Measurements from ENCODE around the gene MUC2. TPM values are rescaled to one million over a fixed set of nuclear protein-coding genes. Genes with fewer than 3 reads are reported as not detected.

Gene MUC2
- total and polyA plus RNA-seq, 2 of the 13 experiments (the other 11 are each of a cell fraction or from before 2014, with no cell fraction given) = not detected

- DNase-seq (ENCODE audit: low spot score) = no peak
- no TSS peak for BruUV-seq (replicated peaks)
- Histone ChIP-seq H3K4me2 (ENCODE audit: low read depth, low read length) (no peak overlapping the region), H2AFZ (ENCODE audit: low read length) (no peak overlapping the region), H3K36me3 (replicated peaks in 1 of 2; ENCODE audit: control insufficient read depth in 1 of 2, insufficient read depth in 2 of 2, low read length in 2 of 2) (no peaks in the 10 kb centered on the region), H3K79me2 (ENCODE audit: insufficient read depth, low read length) (no peaks in the 10 kb centered on the region), H3K27me3 (ENCODE audit: control insufficient read depth in 1 of 2, insufficient read depth in 2 of 2, low read length in 2 of 2) (peaks cover 19 to 82% of the 10 kb centered on the region in 2 experiments), H4K20me1 (ENCODE audit: insufficient read depth, low read length) (no peaks in the 10 kb centered on the region), H3K4me3 (replicated peaks in 1 of 3; ENCODE audit: insufficient read depth in 1 of 3, low read depth in 2 of 3, low read length in 3 of 3) (no peak overlapping the region), H3K9me3 (ENCODE audit: low read length) (no peaks in the 10 kb centered on the region), H3K9ac (ENCODE audit: insufficient read depth, low read depth, low read length) (no peak overlapping the region), H3K4me1 (ENCODE audit: insufficient read depth, low read length) (no peaks in the 10 kb centered on the region), H3K27ac (ENCODE audit: extremely low read length, insufficient read depth, low read length) (no peak overlapping the region)
- POLR2A ChIA-PET = no interaction called here
- in situ Hi-C loops (cut with HindIII; ENCODE audit: extremely low pct_ligation_motif_present, low pct_unique_long_range_greater_than_20kb) (no loop called here), intact Hi-C loops (cut with micrococcal nuclease; ENCODE audit: unreplicated experiment) (no loop called here)
- TF ChIP-seq PPARG (CRISPR knock-in tag; conservative IDR thresholded peaks at IDR 0.05) (no peak), ZNF776 (CRISPR knock-in tag; IDR thresholded peaks at IDR 0.05) (no peak), ZNF256 (CRISPR knock-in tag; conservative IDR thresholded peaks at IDR 0.05) (no peak), ZNF280B (CRISPR knock-in tag; IDR thresholded peaks at IDR 0.05; ENCODE audit: borderline replicate concordance) (no peak), ZFAT (CRISPR knock-in tag; conservative IDR thresholded peaks at IDR 0.05) (no peak), KLF15 (CRISPR knock-in tag; IDR thresholded peaks at IDR 0.05; ENCODE audit: borderline replicate concordance) (no peak), KDM1A (CRISPR knock-in tag; IDR thresholded peaks at IDR 0.05) (no peak), ZNF691 (CRISPR knock-in tag; IDR thresholded peaks at IDR 0.05; ENCODE audit: borderline replicate concordance, low read depth) (no peak), ZFP36L1 (CRISPR knock-in tag; IDR thresholded peaks at IDR 0.05) (no peak), FOXA3 (CRISPR knock-in tag; IDR thresholded peaks at IDR 0.05) (no peak), SOX6 (IDR thresholded peaks at IDR 0.05) (no peak), SOX6 (CRISPR knock-in tag; IDR thresholded peaks at IDR 0.05) (no peak), ZGPAT (CRISPR knock-in tag; IDR thresholded peaks at IDR 0.05) (no peak)
- TF ChIP-seq, protein P1, sequence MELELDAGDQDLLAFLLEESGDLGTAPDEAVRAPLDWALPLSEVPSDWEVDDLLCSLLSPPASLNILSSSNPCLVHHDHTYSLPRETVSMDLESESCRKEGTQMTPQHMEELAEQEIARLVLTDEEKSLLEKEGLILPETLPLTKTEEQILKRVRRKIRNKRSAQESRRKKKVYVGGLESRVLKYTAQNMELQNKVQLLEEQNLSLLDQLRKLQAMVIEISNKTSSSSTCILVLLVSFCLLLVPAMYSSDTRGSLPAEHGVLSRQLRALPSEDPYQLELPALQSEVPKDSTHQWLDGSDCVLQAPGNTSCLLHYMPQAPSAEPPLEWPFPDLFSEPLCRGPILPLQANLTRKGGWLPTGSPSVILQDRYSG (CRISPR knock-in tag; IDR thresholded peaks at IDR 0.05) = no peak
- TF ChIP-seq, protein P2, sequence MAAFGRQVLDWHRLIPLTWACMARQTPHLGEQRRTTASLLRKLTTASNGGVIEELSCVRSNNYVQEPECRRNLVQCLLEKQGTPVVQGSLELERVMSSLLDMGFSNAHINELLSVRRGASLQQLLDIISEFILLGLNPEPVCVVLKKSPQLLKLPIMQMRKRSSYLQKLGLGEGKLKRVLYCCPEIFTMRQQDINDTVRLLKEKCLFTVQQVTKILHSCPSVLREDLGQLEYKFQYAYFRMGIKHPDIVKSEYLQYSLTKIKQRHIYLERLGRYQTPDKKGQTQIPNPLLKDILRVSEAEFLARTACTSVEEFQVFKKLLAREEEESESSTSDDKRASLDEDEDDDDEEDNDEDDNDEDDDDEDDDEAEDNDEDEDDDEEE (CRISPR knock-in tag; IDR thresholded peaks at IDR 0.05) = no peak
- TF ChIP-seq, protein P3, sequence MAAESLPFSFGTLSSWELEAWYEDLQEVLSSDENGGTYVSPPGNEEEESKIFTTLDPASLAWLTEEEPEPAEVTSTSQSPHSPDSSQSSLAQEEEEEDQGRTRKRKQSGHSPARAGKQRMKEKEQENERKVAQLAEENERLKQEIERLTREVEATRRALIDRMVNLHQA (CRISPR knock-in tag; IDR thresholded peaks at IDR 0.05) = no peak
- TF ChIP-seq, protein P4, sequence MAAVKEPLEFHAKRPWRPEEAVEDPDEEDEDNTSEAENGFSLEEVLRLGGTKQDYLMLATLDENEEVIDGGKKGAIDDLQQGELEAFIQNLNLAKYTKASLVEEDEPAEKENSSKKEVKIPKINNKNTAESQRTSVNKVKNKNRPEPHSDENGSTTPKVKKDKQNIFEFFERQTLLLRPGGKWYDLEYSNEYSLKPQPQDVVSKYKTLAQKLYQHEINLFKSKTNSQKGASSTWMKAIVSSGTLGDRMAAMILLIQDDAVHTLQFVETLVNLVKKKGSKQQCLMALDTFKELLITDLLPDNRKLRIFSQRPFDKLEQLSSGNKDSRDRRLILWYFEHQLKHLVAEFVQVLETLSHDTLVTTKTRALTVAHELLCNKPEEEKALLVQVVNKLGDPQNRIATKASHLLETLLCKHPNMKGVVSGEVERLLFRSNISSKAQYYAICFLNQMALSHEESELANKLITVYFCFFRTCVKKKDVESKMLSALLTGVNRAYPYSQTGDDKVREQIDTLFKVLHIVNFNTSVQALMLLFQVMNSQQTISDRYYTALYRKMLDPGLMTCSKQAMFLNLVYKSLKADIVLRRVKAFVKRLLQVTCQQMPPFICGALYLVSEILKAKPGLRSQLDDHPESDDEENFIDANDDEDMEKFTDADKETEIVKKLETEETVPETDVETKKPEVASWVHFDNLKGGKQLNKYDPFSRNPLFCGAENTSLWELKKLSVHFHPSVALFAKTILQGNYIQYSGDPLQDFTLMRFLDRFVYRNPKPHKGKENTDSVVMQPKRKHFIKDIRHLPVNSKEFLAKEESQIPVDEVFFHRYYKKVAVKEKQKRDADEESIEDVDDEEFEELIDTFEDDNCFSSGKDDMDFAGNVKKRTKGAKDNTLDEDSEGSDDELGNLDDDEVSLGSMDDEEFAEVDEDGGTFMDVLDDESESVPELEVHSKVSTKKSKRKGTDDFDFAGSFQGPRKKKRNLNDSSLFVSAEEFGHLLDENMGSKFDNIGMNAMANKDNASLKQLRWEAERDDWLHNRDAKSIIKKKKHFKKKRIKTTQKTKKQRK (IDR thresholded peaks at IDR 0.05; ENCODE audit: low read length) = no peak
- FAIRE-seq = no peak
- CTCF ChIA-PET (ENCODE audit: low intra/inter-chr PET ratio, low total read pairs) = no interaction called here
- ATAC-seq = no peak
- 10% methylated on average over 1 of the region's 1 CpG for WGBS (ENCODE audit: low lambda C conversion rate)
These were observed 31.7 kb downstream of the MUC2 start for GRCh38 chr11:1106387-1106786.

Measured in HepG2 (cell line).